Ovary (tissue), 3 donors: ENCODE results near the gene DCAF6.

ENCODE experiments used
- CTCF ChIP-seq, 3 donors: fragments of 450-650 bp in 2 of 3; fragments of 200-600 bp in 1 of 3; IDR thresholded peaks; one replicate each; pipeline versions ENCODE4 v1.5.1 to v1.8.0; 2016 to 2022; ENCODE audit warnings: antibody characterized with exemption in 3 of 3, mild to moderate bottlenecking in 1 of 3
- POLR2A ChIP-seq: fragments of 450-650 bp; IDR thresholded peaks from one replicate; pipeline ENCODE4 v1.6.1; 2017; ENCODE audit warnings: antibody characterized with exemption, mild to moderate bottlenecking, moderate library complexity
- donor health status: DM: no; HTN: no; CAD: no.

GRCh38 chr1:167999877-168000276 lies 63.4 kb downstream of the DCAF6 start:
- TF ChIP-seq CTCF (IDR thresholded peaks at IDR 0.05) (no peak), POLR2A (no peak)
